Measurements from ENCODE around the gene DNAJB1. TPM values are rescaled to one million over a fixed set of nuclear protein-coding genes. Genes with fewer than 3 reads are reported as not detected.

Gene DNAJB1
- total and polyA plus RNA-seq, 2 of the 4 experiments (the other 2 are of a cell fraction), result 88.2 to 95.4 TPM

DNA sequence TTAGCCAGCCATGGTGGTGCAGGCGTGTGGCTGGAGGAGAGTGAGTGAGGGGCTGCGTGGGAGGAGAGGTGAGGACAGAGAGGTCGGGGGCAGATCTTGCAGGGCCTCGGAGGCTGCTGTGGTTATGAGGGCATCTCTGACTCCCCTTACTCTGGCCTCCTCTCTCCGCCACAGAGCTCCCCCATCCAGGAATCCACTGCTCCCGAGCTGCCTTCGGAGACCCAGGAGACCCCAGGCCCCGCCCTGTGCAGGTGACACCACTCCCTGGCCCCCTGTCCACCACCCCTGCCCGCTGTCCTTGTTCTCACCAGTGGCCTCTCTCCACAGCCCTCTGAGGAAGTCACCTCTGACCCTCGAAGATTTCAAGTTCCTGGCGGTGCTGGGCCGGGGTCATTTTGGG, 50.8 kb downstream of the DNAJB1 start:
- dilution Hi-C loops (cut with HindIII; ENCODE audit: low sequenced_read_pairs, unreplicated experiment) (no loop called here), in situ Hi-C loops (cut with MboI; ENCODE audit: low sequenced_read_pairs) (no loop called here), intact Hi-C loops (cut with micrococcal nuclease) (no loop called here)
- Histone ChIP-seq H3K79me1 (ENCODE audit: low read depth in 1 of 2, low read length in 2 of 2) (no peaks in the 10 kb centered on the region), H3K9ac (ENCODE audit: low read depth, low read length) (no peak overlapping the region), H2AK9ac (replicated peaks; ENCODE audit: low read depth, low read length, poor library complexity) (no peak overlapping the region), H4K91ac (ENCODE audit: insufficient read depth, low read depth, low read length) (no peak overlapping the region), H2AFZ (replicated peaks; ENCODE audit: low read length, poor library complexity) (no peak overlapping the region), H4K5ac (ENCODE audit: low read depth, low read length) (no peak overlapping the region), H4K8ac (ENCODE audit: low read depth in 2 of 2, low read length in 2 of 2) (no peak overlapping the region), H3K56ac (ENCODE audit: extremely low read depth, insufficient read depth, low read length) (no peak overlapping the region), H2BK20ac (ENCODE audit: low read depth, low read length) (no peak overlapping the region), H3K36me3 (ENCODE audit: control insufficient read depth, insufficient read depth, low read length) (peaks cover 49% of the 10 kb centered on the region), H3K4me3 (ENCODE audit: insufficient read depth, low read depth, low read length) (no peak overlapping the region), H3K9me3 (ENCODE audit: control insufficient read depth, insufficient read depth, low read length) (no peaks in the 10 kb centered on the region), H2BK5ac (ENCODE audit: low read depth, low read length, poor library complexity, severe bottlenecking) (no peak overlapping the region), H3K4me1 (ENCODE audit: control insufficient read depth, insufficient read depth, low read length) (peaks cover 2% of the 10 kb centered on the region; the same call in 1 of the 2 replicates), H2BK120ac (ENCODE audit: low read depth, low read length) (no peak overlapping the region), H3K4ac (ENCODE audit: low read depth, low read length) (no peak overlapping the region), H3K14ac (replicated peaks; ENCODE audit: low read depth, low read length) (no peak overlapping the region), H3K4me2 (ENCODE audit: low read depth, low read length) (no peak overlapping the region), H3K23ac (ENCODE audit: low read depth, low read length) (no peak overlapping the region), H3K27ac (ENCODE audit: insufficient read depth, low read length) (no peak overlapping the region), H4K20me1 (ENCODE audit: insufficient read depth, low read length) (no peaks in the 10 kb centered on the region; the same call in none of the 2 replicates), H3K18ac (ENCODE audit: low read depth, low read length) (no peak overlapping the region), H2AK5ac (ENCODE audit: low read depth, low read length) (no peak overlapping the region), H2BK15ac (ENCODE audit: low read depth, low read length) (no peak overlapping the region), H3K9me1 (ENCODE audit: insufficient read depth, low read length) (no peaks in the 10 kb centered on the region), H3K27me3 (ENCODE audit: control insufficient read depth, insufficient read depth, low read length) (no peaks in the 10 kb centered on the region)
- ATAC-seq (ENCODE audit: low read depth) (no peak), DNase-seq (no peak)
- TF ChIP-seq FOS (IDR thresholded peaks at IDR 0.05; ENCODE audit: low read depth, low read length) (no peak), CHD1 (IDR thresholded peaks at IDR 0.05; ENCODE audit: low read depth, low read length) (no peak), MAZ (IDR thresholded peaks at IDR 0.05; ENCODE audit: borderline replicate concordance, low read depth, low read length) (no peak), SMC3 (IDR thresholded peaks at IDR 0.05; ENCODE audit: low read depth, low read length) (no peak), RFX5 (IDR thresholded peaks at IDR 0.05; ENCODE audit: low read depth, low read length) (no peak)
- CTCF ChIA-PET, result interaction anchor here (1.1 kb wide), 1 partner anchor 11 kb away, joined by 4 read pairs; no protein-coding TSS in a partner anchor
- POLR2A ChIA-PET (ENCODE audit: unreplicated experiment), result no interaction called here
- no CpG with 5 or more reads among the region's 12 CpGs for WGBS, 2 experiments (ENCODE audit: extremely low coverage in 2 of 2, insufficient read length in 1 of 2)
- no TSS peak for BruUV-seq (replicated peaks)

Small RNA genes lying within 50 kb of the gene (microRNA-seq; reads per million reads assigned to microRNA genes)
- gene MIR639 (ENCODE audit: unreplicated experiment), result not detected
- gene SNRPGP15 (ENCODE audit: insufficient read depth, insufficient read length), result not detected

Small RNA genes lying within 50 kb of the gene (small RNA-seq; reads per million reads assigned to genes)
- gene SNRPGP15, result 0 reads per million in 5 experiments

Other genes starting within 250 kb of the DNAJB1 start
- gene ADGRE5, start 137.0 kb downstream of the DNAJB1 start, total RNA-seq (2012; rRNA removed), result 7.5 and 7.7 TPM in 2 replicates
- gene ADGRE5, start 137.0 kb downstream of the DNAJB1 start, polyA plus RNA-seq (2012; rRNA removed), result 14.6 and 15.0 TPM in 2 replicates
- 77.5 and 83.0 TPM in 2 replicates for gene DDX39A, start 99.1 kb downstream of the DNAJB1 start, total RNA-seq (2012; rRNA removed)
- 82.5 and 89.3 TPM in 2 replicates for gene DDX39A, start 99.1 kb downstream of the DNAJB1 start, polyA plus RNA-seq (2012; rRNA removed)
- 39.4 and 41.4 TPM in 2 replicates for gene PKN1, start 85.1 kb downstream of the DNAJB1 start, total RNA-seq (2012; rRNA removed)
- gene PKN1, start 85.1 kb downstream of the DNAJB1 start, polyA plus RNA-seq (2012; rRNA removed), result 39.1 and 44.1 TPM in 2 replicates
- 0.28 and 0.54 TPM in 2 replicates for gene PTGER1, start 43.0 kb downstream of the DNAJB1 start, total RNA-seq (2012; rRNA removed)
- 0.60 and 1.6 TPM in 2 replicates for gene PTGER1, start 43.0 kb downstream of the DNAJB1 start, polyA plus RNA-seq (2012; rRNA removed)
- gene GIPC1, start 22.3 kb downstream of the DNAJB1 start, total RNA-seq (2012; rRNA removed), result 74.2 and 77.5 TPM in 2 replicates
- 133 and 153 TPM in 2 replicates for gene GIPC1, start 22.3 kb downstream of the DNAJB1 start, polyA plus RNA-seq (2012; rRNA removed)
- gene TECR, start 11.2 kb upstream of the DNAJB1 start, total RNA-seq (2012; rRNA removed), result 35.8 and 46.2 TPM in 2 replicates
- 81.2 and 102 TPM in 2 replicates for gene TECR, start 11.2 kb upstream of the DNAJB1 start, polyA plus RNA-seq (2012; rRNA removed)
- 337 and 436 TPM in 2 replicates for gene NDUFB7, start 53.7 kb upstream of the DNAJB1 start, total RNA-seq (2012; rRNA removed)
- gene NDUFB7, start 53.7 kb upstream of the DNAJB1 start, polyA plus RNA-seq (2012; rRNA removed), result 523 and 591 TPM in 2 replicates
- gene CLEC17A, start 64.7 kb upstream of the DNAJB1 start, total RNA-seq (2012; rRNA removed), result not detected in 2 replicates
- gene CLEC17A, start 64.7 kb upstream of the DNAJB1 start, polyA plus RNA-seq (2012; rRNA removed), result 0.05 TPM in 1 of 2 replicates, not detected in the other
- not detected in 2 replicates for gene ADGRE3, start 156.4 kb upstream of the DNAJB1 start, total RNA-seq (2012; rRNA removed)
- gene ADGRE3, start 156.4 kb upstream of the DNAJB1 start, polyA plus RNA-seq (2012; rRNA removed), result not detected in 2 replicates
- 11.9 and 15.1 TPM in 2 replicates for gene ZNF333, start 171.7 kb upstream of the DNAJB1 start, total RNA-seq (2012; rRNA removed)
- gene ZNF333, start 171.7 kb upstream of the DNAJB1 start, polyA plus RNA-seq (2012; rRNA removed), result 8.2 and 9.8 TPM in 2 replicates

Measured in IMR-90 (cell line).